CD4-positive, alpha-beta T cell treated with Interleukin-12 subunit alpha and Interleukin-12 subunit beta, for 1 hour (primary cell): ENCODE results near the gene MBTD1.
"Not testable (repeated sequence)": the region's sequence is repeated elsewhere in the genome, so short reads cannot be mapped to it uniquely, and the experiment has no call there.

Experiments used
- DNase-seq: peaks from one replicate; pipeline ENCODE4 v3.0.0-alpha.2; 2020

MBTD1 gene

DNA sequence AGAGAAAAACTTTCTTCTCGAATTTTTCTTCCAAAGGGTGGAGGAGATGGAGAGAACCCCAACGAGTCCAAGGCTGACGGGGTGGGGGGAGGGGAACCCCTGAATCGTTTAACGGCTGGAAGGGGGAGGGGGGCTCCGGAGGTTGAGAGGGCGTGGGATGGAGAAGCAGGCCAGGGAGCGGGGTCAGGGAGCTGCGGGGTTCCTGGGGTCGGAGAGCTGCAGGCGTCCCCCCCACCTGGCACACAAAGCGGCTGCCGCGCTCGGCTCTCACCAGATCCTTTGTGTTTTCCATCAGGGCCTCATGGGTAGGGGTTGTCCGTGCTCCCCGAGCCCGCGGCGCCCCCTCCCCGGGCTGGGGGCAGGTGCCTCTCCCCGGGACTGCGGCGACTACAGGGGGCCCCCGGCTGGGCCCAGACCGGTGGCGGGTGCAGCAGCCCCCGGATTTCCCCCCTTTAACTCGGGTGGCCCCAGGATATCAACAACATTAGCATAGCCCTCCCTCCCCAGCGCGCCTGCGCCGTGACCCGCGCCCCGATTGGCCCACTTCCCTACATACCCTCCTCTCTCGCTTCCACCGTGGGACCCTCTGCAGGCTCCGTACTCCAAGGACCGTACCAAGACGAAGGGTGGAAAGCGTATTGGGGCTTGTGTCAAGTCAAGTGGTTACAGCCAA is at the start of gene MBTD1:
Gene MBTD1 (minus strand): TSS at position 486 of the 673 bp plus-strand sequence. CDS start 34,888 bp downstream, outside the sequence.
- peak; percentile 96 for DNase-seq

DNA sequence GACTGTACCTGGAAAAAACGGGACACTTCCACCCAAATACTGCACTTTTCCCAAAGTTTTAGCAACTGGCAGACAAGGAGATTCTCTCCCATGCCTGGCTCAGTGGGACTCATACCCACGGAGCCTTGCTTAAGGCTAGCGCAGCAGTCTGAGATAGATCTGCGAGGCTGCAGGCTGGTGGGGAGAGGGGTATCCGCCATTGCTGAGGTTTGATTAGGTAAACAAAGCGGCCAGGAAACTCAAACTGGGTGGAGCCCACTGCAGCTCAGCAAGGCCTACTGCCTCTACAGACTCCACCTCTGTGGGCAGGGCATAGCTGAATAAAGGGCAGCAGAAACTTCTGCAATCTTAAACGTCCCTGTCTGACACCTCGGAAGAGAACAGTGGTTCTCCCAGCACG is 45.3 kb upstream of the MBTD1 start:
- DNase-seq: no peak

DNA sequence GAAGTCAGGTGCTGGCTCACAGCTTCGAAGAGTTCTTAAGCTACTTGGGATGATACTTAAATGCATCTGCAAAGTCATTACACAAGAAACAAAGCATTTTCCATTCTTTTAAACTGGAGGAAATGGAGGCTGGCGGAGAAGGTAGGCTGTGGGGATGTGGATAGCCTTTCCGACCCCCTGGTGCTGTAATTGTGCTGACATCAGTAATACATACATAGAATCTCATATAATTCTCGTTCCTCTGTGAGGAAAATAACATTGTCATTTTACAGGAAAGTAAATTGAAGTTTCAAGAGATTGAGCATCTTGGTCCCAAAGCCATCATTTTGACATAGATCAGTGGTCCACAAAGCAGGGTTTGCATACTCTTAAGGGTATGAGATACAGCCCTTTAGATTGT is 40.0 kb upstream of the MBTD1 start:
- no peak for DNase-seq

DNA sequence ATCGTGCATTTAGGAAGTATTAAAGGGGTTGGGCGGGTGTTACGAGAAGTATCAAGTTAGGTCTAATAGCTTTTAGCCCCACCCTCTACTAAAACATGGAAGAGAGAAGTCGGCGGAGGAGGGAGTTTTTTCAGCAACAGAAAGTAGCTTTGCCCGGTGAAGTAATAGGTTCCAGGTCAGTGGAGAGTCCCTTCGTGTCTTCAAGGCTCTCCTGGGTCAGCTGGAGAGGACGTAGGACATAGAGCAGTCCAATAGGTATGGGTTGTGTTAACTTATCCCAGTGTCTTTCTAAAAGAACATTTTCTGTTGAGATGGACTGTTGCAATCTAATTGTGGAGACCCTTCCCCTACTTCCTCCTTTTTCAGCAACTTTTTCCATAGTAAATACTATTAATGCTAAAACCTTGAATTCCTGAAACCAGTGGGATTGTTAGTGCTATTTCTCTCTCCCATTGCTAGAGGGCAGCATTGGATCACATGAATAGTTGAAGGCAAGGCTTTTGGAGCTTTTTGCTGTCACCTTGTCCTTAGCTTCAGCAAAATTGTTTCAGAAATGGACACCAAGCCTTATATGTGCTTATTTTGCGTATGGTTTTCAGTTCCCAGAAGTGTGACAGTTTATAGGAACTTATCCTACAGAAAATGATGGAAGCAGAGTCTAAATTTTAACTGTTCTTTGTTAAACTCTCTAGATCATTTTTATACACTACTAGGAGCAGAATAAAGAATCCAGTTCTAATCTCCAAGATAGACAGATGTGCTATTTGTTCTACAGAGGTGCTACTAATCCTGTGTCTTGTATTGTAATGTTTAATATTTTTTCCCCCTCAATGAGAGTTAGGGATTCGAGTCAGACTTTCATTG is 38.9 kb upstream of the MBTD1 start:
- peak; percentile 29 for DNase-seq

DNA sequence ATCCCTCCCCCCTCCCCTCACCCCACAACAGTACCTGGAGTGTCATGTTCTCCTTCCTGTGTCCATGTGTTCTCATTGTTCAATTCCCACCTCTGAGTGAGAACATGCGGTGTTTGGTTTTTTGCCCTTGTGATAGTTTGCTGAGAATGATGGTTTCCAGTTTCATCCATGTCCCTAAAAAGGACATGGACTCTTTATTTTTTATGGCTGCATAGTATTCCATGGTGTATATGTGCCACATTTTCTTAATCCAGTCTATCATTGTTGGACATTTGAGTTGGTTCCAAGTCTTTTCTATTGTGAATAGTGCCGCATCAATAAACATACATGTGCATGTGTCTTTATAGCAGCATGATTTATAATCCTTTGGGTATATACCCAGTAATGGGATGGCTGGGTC is 34.5 kb upstream of the MBTD1 start:
- not testable (repeated sequence) for DNase-seq

DNA sequence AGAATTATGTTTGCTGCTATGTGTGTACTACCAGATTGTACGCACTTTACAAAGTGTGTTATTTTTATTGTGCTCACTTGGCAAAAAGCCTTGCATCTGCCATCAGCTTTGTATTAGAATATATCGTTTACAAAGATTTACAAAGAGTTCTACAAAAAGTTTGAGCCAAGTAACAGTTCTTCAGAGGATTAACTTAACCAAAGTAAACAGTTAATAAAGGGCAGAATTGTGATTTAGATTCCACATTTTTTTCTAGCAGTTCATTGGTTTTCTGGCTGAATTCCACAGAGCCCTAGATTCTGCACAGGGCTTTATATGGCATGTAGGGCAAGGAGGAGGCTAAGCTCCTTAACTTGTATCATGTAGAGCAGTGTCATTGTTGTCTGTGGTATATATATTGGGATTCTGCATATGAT is 29.9 kb upstream of the MBTD1 start:
- no peak for DNase-seq

DNA sequence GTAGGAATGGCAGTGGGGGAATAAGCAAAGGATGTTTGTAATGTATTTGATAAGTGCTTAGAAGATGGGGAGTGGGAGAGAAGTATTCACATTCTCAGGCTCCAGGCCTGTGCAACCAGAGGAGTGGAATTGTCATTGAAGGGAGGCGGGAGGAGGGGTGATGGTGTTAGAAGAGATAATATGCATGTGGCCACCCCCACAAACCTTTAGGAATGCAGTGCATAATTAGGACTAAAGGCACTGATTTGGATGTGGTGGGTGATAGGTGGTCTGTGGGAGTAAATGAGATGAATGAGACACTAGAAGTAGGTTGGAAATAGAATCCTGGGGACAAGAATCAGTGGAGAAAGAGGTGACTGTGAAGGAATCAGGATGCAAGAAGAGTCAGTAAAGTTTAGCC is 27.6 kb upstream of the MBTD1 start:
- DNase-seq: no peak

DNA sequence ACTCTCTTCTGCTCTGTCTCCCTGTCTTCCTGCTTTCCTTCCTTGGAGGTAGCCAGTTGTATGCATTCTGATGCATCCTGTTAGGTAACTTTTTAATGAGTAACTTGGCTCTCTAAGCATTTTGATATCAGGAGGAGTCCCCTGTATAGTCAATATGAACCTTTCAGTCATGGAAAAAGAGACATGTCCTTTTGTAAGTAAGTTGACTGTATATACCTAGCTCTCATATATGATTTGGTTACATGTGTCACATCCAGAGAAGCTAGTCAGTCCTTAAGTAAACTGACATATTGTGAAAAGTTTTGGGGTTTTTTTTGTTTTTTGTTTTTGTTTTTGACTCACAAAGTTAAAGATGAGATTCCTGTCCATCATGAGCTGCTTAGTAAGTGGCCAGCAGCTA is 19.3 kb upstream of the MBTD1 start:
- no peak for DNase-seq

DNA sequence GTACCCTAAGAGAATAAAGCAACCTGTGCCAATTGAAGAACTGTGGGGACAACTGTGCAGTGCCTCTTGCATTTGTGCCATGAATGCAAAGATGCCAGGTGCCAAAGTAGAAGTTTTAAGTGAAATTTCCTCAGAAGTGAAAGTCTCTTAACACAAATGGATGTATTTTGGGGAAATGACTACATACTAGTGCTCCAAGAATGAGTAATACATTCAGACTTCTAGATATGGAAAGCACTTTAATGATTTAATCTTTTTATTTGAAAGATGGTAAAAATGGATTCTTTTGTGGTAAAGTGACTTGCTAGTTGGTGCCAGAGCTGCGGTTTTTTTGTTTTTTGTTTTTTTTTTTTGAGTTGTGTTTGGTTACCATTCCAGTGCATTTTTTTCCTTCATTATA is 15.5 kb upstream of the MBTD1 start:
- DNase-seq: no peak

DNA sequence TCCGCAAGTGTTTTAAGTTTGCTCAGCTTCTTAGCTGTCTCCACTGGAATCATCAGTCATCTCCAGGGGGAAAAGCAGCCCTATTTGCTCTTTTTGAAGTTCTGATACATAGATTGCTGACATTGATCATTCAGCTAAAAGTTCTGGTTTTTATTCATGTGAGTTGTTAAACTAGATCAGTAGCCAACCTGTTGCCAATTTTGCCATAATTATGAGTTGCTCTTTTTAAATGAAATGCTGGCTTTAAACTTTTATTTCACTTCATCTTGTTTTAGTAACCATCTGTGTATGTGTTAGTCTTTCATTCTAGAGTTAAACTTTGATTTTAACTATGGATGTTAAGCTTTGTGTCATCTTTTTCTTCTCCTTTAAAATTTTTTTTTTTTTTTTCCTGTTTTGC is 13.0 kb upstream of the MBTD1 start:
- DNase-seq: no peak

DNA sequence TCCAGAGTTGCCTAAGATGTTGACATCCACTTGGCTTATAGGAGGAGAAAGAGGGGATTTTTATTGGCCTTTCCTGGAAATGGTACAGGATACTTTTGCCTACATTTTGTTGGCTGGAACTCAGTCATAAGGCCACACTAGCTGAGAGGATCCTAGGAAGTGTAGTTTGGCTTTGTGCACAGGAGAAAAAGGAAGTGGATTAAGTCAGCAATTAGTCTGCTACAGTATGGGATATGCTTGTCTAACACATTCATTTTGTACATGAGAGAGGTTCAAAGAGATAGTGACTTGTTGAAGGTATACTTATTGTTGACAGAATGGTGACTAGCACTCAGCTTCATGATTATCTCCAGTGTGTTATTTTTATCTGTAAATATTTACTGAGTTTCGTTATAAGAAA is 10.8 kb upstream of the MBTD1 start:
- DNase-seq: no peak

DNA sequence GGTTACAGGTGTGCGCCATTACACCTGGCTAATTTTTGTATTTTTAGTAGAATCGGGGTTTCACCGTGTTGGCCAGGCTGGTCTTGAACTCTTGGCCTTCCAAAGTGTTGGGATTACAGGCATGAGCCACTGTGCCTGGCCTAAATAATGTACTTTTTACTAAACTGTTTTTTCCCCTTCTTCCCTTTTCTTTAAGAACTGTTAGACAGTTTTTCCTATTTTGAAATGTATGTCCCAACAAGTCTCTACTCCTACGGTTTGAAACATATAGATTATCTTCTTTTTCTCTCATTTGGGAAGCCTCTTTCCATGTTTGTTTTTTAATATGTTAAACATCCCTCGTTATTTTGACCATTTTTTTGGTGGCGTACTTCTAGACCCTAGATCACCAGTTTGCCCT is 10.1 kb upstream of the MBTD1 start:
- no peak for DNase-seq

DNA sequence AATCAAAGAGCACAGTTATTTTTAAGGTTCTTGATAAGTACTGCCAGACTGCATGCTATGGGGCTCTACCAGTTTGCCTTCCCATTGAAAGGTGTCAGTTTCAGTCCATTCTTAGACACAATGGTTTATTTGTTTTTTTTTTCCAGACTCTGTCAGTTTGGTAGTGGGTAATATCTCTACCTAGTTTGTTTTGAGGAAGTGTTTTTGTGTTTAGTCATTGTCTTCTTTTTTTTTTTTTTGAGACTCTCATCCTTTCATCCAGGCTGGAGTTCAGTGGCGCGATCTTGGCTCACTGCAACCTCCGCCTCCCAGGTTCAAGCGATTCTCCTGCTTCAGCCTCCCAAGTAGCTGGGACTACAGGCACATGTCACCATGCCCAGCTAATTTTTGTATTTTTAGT is 4.6 kb upstream of the MBTD1 start:
- DNase-seq: not testable (repeated sequence)

DNA sequence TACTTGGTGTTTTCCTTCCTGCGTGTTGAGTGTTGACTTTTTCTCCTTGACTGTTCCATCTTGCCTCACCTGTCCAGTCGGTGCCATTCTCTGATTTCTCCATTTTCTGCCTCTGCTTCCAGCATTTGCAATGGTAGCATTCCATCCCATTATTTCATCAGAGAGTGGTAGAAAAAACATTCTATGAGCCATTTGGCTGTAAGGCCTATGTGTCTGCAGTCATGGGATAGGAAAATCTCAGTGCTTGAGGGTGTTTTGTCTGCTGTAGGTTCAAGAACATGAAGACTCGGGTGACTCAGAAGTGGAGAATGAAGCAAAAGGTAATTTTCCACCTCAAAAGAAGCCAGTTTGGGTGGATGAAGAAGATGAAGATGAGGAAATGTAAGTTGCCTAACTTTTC is 3.2 kb upstream of the MBTD1 start:
- DNase-seq: no peak

DNA sequence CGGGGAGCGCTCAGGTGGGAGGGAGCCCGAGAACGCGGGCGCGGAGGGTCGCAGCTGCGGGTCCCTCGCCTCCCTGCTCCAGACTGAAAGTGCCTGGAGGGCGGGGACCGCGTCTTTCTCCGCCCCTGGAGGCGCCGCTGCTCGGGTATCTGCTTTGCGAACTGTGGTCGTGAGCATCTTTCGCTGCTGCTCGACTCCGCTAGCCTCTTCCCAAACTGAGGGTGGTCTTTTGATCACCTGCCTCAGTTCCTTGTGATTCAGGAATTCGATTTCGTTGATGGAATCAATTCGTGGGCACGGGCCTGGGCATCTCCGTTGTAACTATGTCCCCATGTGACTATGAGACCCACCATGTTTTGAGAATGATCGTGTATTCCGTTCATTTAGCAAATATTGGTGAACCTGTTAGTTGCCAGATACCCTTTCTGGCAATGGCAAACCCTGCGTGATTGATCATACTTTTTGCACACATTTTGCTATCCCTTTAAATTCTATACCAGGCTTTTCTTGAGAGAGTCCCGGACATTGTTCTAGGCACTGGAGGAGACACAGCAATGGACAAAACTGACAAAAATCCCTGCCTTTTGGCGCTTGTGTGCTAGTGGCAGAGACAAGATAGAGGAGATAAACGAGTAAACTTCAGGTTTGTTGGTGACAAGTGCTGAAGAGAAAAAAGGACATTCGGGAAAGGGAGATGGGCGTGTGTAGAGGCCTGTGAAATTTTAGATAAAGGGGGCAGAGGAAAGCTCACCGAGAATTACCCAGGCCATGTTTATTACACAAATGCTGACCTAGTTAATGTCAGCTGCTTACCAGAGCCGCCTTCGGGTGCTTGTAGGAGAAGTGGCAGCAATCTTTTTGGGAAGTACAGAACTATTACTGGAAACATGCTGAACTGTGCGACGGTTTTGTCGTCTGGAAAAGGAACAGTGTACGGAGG is 1.4 kb upstream of the MBTD1 start:
- DNase-seq: peak; percentile 1

DNA sequence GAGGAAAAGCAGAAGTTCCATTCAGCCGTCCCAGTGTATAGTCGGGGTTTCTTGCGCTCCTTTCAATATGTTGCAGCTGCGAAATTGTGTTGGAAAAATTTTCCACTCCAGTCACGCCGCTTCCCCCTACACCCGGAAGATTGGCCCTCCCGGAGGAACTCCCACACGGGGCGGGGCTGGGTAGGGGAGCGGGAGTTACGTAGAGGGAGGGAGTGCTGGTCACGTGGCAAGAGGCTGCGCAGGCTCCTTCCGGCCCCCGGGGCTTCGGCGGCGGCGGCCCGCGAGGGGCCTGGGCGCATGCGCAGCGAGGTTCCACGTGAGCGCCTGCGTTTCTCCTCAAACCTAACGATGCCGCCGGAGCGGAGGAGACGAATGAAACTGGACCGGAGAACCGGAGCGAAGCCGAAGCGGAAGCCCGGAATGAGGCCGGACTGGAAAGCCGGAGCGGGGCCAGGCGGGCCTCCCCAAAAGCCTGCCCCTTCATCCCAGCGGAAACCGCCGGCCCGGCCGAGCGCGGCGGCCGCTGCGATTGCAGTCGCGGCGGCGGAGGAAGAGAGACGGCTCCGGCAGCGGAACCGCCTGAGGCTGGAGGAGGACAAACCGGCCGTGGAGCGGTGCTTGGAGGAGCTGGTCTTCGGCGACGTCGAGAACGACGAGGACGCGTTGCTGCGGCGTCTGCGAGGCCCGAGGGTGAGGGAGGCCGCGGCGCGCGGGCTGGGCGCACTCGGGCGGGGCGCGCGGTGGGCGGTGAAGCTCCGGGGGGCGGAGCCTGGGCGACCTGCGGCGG is 581 bp upstream of the MBTD1 start, which contains the start of gene UTP18:
Gene UTP18 (plus strand): TSS at position 310 of the 787 bp plus-strand sequence. CDS start 39 bp downstream, at position 349.
- peak; percentile 97 for DNase-seq

DNA sequence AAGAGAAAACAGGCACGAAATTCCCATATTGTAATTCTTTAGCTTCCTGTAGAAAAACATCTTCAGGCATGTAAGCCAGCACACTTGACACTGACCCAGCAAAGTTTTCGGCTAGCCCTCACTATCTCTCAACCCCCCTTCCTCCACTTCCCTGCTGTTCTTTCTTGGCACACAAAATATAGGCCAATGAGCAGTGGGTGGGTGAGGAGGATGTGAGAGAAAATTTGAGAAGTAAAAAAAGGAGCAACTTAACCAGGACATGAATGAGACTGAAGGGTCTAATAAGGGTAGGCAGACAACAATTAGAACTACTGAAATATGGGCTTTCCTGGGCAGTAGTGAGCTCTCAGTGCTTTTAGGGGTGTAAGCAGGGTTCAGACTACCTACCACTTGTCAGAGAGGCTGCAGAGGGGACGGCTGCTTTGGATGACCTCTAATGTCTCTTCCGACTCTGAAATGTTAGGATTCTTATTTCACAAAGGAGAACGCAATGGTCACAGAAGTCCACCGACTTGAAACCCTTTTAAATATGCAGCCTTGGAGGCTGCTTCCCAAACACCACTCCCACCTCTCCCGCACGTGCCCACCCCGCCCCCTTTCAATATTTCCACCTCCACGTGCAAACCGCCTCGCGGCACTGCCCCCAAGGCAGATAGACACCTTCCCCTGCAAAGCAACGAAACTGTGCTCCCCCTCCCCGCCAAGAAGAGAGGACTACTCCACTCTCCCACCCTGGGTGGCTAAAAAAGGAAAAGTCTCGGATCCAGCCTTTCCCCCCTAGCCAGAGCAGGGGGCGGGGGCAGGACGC is 889 bp downstream of the MBTD1 start:
- DNase-seq: peak; percentile 8

DNA sequence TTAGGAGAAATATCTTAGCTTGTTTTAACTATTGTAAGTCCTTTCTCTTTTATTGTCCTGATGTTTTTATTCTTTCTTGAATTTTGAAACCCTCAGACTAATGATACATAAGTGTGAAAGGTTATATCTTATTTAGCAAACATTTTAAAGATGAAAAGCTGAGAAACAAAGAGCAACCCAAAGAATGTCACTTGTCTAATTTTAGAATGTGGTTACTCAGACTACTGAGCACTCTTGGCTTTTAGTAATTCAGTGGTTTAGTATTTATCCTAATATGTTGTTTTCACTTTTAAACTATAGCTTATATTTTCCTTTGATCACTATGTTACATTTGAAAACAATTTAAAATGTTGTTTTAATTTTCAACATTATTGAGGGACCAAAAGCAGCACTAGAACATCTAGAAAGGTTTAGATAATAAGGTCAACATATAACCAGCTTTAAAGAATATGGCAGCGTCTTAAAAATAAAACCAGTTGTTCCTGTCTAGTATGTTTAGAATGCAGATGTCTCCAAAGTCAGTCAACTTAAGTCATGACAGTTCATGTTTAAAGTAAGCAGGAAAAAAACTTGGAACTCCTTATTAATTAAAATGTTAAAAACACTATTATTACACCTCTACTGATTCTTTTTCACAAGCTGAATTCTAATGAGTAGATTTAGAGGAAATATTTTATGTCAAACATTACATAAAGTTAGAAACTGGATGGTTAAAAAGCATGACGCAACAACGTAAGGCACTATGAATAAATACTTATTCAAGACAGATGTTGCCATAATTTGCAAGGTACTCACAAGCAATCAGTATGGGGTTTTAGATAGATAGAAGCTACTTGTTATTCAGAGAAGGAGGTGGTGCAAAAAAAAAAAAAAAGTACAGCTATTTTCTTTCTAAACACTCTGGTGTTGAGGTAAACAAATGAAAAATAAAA is 2.4 kb downstream of the MBTD1 start:
- DNase-seq: no peak

DNA sequence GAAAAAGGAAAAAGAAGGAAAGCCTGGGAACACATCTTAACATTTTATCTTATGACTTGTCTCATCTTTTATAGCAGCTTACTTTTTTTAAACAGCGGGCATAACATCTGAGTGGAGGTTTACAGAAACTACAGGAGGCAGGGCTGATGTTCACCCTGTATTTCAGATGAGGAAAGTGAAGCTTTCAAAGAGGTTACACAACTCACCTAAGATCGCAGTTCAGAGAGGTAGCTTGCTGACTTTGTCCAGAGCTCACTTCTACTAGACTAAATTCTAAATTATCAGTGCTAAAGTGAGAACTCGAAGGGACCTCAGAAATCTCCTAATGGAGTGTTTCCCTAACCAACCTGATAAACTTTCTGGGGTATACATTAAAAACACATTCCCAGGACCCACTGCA is 3.7 kb downstream of the MBTD1 start:
- DNase-seq: no peak

DNA sequence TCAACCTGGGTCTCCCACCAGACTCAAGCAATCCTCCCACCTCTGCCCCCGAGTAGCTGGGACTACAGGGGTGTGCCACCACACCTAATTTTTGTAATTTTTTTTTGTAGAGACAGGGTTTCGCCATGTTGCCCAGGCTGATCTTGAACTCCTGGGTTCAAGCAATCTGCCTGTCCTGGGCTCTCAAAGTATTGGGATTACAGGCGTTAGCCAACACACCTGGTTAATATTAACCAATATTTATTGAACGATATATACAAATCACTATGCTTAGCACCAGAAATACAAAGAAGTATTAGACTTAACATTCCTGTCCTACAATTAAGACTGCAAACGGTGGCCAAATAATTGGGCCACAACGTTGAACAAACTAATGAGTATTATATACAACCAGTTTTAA is 4.2 kb downstream of the MBTD1 start:
- no peak for DNase-seq
